SU-DHL-6 (cell line): ENCODE data around the gene RSU1.

Experiments used
- CTCF ChIP-seq: fragments of 200-600 bp; sonication (generic); IDR thresholded peaks from one replicate; pipeline ENCODE4 v1.5.1; 2017; ENCODE audit warnings: antibody characterized with exemption, mild to moderate bottlenecking, low read length, moderate library complexity; ENCODE audit not compliant: insufficient read depth, poor library complexity, severe bottlenecking
- EZH2phosphoT487 ChIP-seq: fragments of 200-600 bp; sonication (generic), shearing (Covaris generic); conservative IDR thresholded peaks from 2 replicates; pipeline ENCODE4 v1.6.1; 2018; ENCODE audit warnings: mild to moderate bottlenecking, antibody characterized with exemption, low read length, moderate library complexity, mixed read lengths

GRCh38 chr10:16794005-16794404 is 23.2 kb downstream of the RSU1 start:
- TF ChIP-seq CTCF (no peak), EZH2phosphoT487 (no peak)
